DMS 273 (cell line): ENCODE results near the gene HLA-DRA.
"Not testable (repeated sequence)": the region's sequence is repeated elsewhere in the genome, so short reads cannot be mapped to it uniquely, and the experiment has no call there.

ENCODE experiments used
- DNase-seq: peaks from one replicate; lab custom pipeline; 2025; ENCODE audit not compliant: unreplicated experiment; lab: John Stamatoyannopoulos, UW

The HLA-DRA gene

GRCh38 chr6:32473376-32474348 lies 34.0 kb downstream of the HLA-DRA start:
- DNase-seq: not testable (repeated sequence)

GRCh38 chr6:32475392-32476206 lies 35.9 kb downstream of the HLA-DRA start:
- no peak for DNase-seq

- DNase-seq: no peak
Measured at GRCh38 chr6:32483968-32484613, 44.4 kb downstream of the HLA-DRA start.

GRCh38 chr6:32484614-32484998 lies 44.9 kb downstream of the HLA-DRA start:
- DNase-seq: no peak

- DNase-seq: no peak
Measured at GRCh38 chr6:32488083-32488482, 48.4 kb downstream of the HLA-DRA start.

- no peak for DNase-seq
Measured at GRCh38 chr6:32491700-32492099, 52.0 kb downstream of the HLA-DRA start.

- DNase-seq: no peak
Measured at GRCh38 chr6:32492351-32492750, 52.7 kb downstream of the HLA-DRA start.
